HEK293 (cell line): ENCODE data around the gene TP73.

Experiments
- CTCF ChIA-PET: fragments of 350-600 bp; formaldehyde crosslinking; extraction: SDS; loops from one replicate; lab custom pipeline; 2021; ENCODE audit warnings: antibody characterized with exemption; lab: Yijun Ruan, JAX
- POLR2A ChIA-PET: fragments of 300-600 bp; formaldehyde crosslinking; extraction: SDS; loops from one replicate; lab custom pipeline; 2020; ENCODE audit warnings: antibody characterized with exemption, inconsistent platforms; lab: Yijun Ruan, JAX
- H3K27ac ChIP-seq: fragments of 200-500 bp; sonication (Bioruptor generic); 2 replicates; pipeline ENCODE4 v1.5.1; 2014; ENCODE audit warnings: low read depth, low read length, control low read depth, inconsistent platforms; ENCODE audit errors: extremely low read depth
- H3K36me3 ChIP-seq, 2 experiments: fragments of 200-500 bp in 1 of 2; sonication (Bioruptor generic) in 1 of 2; 1 replicate in 1 of 2; 2 replicates in 1 of 2; pipeline ENCODE4 v1.5.1; 2014 to 2017; ENCODE audit warnings: inconsistent platforms in 2 of 2, low read length in 2 of 2; ENCODE audit not compliant: control insufficient read depth in 2 of 2, insufficient read depth in 1 of 2
- H3K4me1 ChIP-seq: fragments of 200-500 bp; sonication (Bioruptor generic); 2 replicates; pipeline ENCODE4 v1.5.1; 2014; ENCODE audit warnings: mild to moderate bottlenecking, low read length, inconsistent platforms; ENCODE audit not compliant: control insufficient read depth, insufficient read depth
- H3K4me3 ChIP-seq: 2 replicates; pipeline ENCODE4 v1.5.1; 2011; ENCODE audit warnings: low read depth, mild to moderate bottlenecking, control low read depth, low read length, moderate library complexity
- H3K9me3 ChIP-seq: fragments of 200-500 bp; sonication (Bioruptor generic); 2 replicates; pipeline ENCODE4 v1.5.1; 2014; ENCODE audit warnings: low read depth, low read length, inconsistent platforms; ENCODE audit not compliant: control insufficient read depth, insufficient read depth
- GLI4 ChIP-seq: fragments of 450-650 bp; formaldehyde crosslinking; IDR thresholded peaks from 2 replicates; pipeline ENCODE4 v1.5.1; 2016; ENCODE audit warnings: missing biosample characterization, missing genetic modification characterization
- OVOL3 ChIP-seq: fragments of 450-650 bp; formaldehyde crosslinking; IDR thresholded peaks from 2 replicates; pipeline ENCODE4 v1.5.1; 2016; ENCODE audit warnings: missing biosample characterization, missing genetic modification characterization
- REST ChIP-seq: fragments of 450-650 bp; formaldehyde crosslinking; IDR thresholded peaks from 2 replicates; pipeline ENCODE4 v1.5.1; 2016; ENCODE audit warnings: missing biosample characterization, missing genetic modification characterization
- SCRT1 ChIP-seq: fragments of 450-650 bp; formaldehyde crosslinking; IDR thresholded peaks from 2 replicates; pipeline ENCODE4 v1.5.1; 2016; ENCODE audit warnings: missing biosample characterization, missing genetic modification characterization, borderline replicate concordance
- SCRT2 ChIP-seq: fragments of 450-650 bp; formaldehyde crosslinking; IDR thresholded peaks from 2 replicates; pipeline ENCODE4 v1.5.1; 2016; ENCODE audit warnings: missing biosample characterization, missing genetic modification characterization
- YY1 ChIP-seq: fragments of 450-650 bp; formaldehyde crosslinking; IDR thresholded peaks from 2 replicates; pipeline ENCODE4 v1.5.1; 2018; ENCODE audit warnings: missing biosample characterization, missing genetic modification characterization
- ZNF140 ChIP-seq: fragments of 450-650 bp; formaldehyde crosslinking; IDR thresholded peaks from 2 replicates; pipeline ENCODE4 v1.5.1; 2016; ENCODE audit warnings: missing biosample characterization, missing genetic modification characterization
- ZNF433 ChIP-seq: fragments of 450-650 bp; formaldehyde crosslinking; IDR thresholded peaks from 2 replicates; pipeline ENCODE4 v1.5.1; 2016; ENCODE audit warnings: missing biosample characterization, missing genetic modification characterization, low read depth
- ZNF549 ChIP-seq: fragments of 450-650 bp; IDR thresholded peaks from 2 replicates; pipeline ENCODE4 v1.5.1; 2018; ENCODE audit warnings: missing biosample characterization, missing genetic modification characterization, mild to moderate bottlenecking, inconsistent platforms, moderate library complexity
- ZNF558 ChIP-seq: fragments of 450-650 bp; formaldehyde crosslinking; IDR thresholded peaks from 2 replicates; pipeline ENCODE4 v1.5.1; 2016; ENCODE audit warnings: missing biosample characterization, missing genetic modification characterization
- ZNF571 ChIP-seq: fragments of 450-650 bp; formaldehyde crosslinking; IDR thresholded peaks from 2 replicates; pipeline ENCODE4 v1.5.0; 2017; ENCODE audit warnings: missing biosample characterization, missing genetic modification characterization
- ZNF645 ChIP-seq: fragments of 450-650 bp; formaldehyde crosslinking; IDR thresholded peaks from 2 replicates; pipeline ENCODE4; 2016; ENCODE audit warnings: missing biosample characterization, missing genetic modification characterization
- ZNF768 ChIP-seq: fragments of 450-650 bp; formaldehyde crosslinking; IDR thresholded peaks from 2 replicates; pipeline ENCODE4 v1.5.1; 2018; ENCODE audit warnings: missing biosample characterization, mild to moderate bottlenecking, missing genetic modification characterization
- TF ChIP-seq, protein P1 (sequence below): fragments of 450-650 bp; formaldehyde crosslinking; IDR thresholded peaks from 2 replicates; pipeline ENCODE4 v1.5.1; 2017; ENCODE audit warnings: missing biosample characterization, mild to moderate bottlenecking, missing genetic modification characterization, moderate library complexity
- TF ChIP-seq, protein P2 (sequence below): fragments of 450-650 bp; formaldehyde crosslinking; IDR thresholded peaks from 2 replicates; pipeline ENCODE4 v1.5.1; 2016; ENCODE audit warnings: missing biosample characterization, missing genetic modification characterization
- TF ChIP-seq, protein P3 (sequence below): fragments of 450-650 bp; formaldehyde crosslinking; IDR thresholded peaks from 2 replicates; pipeline ENCODE4 v1.5.1; 2016; ENCODE audit warnings: missing biosample characterization, missing genetic modification characterization
- TF ChIP-seq, protein P4 (sequence below): fragments of 450-650 bp; formaldehyde crosslinking; optimal IDR thresholded peaks from 2 replicates; pipeline ENCODE3; 2016; ENCODE audit warnings: missing biosample characterization, mild to moderate bottlenecking, missing genetic modification characterization
- TF ChIP-seq, protein P5 (sequence below): fragments of 450-650 bp; formaldehyde crosslinking; IDR thresholded peaks from 2 replicates; pipeline ENCODE4 v1.5.1; 2016; ENCODE audit warnings: missing biosample characterization, missing genetic modification characterization

TP73 gene

DNA sequence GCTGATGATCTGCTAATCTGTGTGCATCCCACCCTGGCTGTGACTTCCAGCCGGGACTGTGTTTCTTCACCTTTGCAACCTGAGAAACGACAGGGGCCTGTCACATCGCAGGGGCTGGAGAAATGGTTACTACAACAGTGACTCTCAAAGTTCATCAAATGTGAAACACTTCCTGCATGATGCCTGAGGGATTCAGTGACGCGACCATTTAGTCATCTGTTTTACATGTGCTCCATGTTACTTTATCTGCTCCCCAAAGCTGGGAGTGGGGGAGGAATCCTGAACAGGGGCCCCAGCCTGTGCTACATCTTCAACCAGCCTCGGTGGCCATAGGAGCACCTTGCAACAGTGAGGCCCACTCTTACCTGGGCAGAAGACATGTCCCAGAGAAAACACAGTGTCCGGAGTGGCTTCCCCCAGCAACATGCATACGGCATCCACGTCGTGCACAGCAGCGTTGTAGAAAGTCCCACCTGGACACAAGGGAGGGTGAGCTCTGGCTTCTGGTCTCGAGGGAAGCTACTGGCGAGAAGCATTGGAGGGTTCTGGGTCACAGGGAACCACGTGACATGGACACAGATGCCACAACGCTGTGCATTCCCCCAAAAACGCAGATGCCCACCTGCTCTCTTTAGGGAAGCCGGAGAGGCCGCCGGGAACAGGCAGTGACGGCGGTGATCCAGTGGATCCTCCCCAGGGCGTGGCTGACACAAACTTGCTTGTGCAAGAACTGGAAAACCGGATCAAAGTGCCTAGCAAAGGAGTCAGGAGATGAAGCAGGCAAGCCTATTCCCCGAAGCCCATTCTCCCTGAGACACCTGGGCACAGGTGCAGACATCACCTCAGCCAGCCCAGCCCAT, 90.4 kb downstream of the TP73 start:
- TF ChIP-seq ZNF768 (tag by site-specific recombination) (no peak), ZNF140 (no peak), ZNF549 (tag by site-specific recombination) (no peak), REST (no peak), YY1 (no peak), GLI4 (tag by site-specific recombination) (no peak), SCRT2 (tag by site-specific recombination) (no peak), ZNF645 (tag by site-specific recombination) (no peak), ZNF571 (no peak), ZNF558 (tag by site-specific recombination) (no peak), OVOL3 (tag by site-specific recombination) (no peak)
- TF ChIP-seq, protein P1, sequence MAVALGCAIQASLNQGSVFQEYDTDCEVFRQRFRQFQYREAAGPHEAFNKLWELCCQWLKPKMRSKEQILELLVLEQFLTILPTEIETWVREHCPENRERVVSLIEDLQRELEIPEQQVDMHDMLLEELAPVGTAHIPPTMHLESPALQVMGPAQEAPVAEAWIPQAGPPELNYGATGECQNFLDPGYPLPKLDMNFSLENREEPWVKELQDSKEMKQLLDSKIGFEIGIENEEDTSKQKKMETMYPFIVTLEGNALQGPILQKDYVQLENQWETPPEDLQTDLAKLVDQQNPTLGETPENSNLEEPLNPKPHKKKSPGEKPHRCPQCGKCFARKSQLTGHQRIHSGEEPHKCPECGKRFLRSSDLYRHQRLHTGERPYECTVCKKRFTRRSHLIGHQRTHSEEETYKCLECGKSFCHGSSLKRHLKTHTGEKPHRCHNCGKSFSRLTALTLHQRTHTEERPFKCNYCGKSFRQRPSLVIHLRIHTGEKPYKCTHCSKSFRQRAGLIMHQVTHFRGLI (tag by site-specific recombination): no peak
- TF ChIP-seq, protein P2, sequence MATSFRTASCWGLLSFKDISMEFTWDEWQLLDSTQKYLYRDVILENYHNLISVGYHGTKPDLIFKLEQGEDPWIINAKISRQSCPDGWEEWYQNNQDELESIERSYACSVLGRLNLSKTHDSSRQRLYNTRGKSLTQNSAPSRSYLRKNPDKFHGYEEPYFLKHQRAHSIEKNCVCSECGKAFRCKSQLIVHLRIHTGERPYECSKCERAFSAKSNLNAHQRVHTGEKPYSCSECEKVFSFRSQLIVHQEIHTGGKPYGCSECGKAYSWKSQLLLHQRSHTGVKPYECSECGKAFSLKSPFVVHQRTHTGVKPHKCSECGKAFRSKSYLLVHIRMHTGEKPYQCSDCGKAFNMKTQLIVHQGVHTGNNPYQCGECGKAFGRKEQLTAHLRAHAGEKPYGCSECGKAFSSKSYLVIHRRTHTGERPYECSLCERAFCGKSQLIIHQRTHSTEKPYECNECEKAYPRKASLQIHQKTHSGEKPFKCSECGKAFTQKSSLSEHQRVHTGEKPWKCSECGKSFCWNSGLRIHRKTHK (tag by site-specific recombination): no peak
- TF ChIP-seq, protein P3, sequence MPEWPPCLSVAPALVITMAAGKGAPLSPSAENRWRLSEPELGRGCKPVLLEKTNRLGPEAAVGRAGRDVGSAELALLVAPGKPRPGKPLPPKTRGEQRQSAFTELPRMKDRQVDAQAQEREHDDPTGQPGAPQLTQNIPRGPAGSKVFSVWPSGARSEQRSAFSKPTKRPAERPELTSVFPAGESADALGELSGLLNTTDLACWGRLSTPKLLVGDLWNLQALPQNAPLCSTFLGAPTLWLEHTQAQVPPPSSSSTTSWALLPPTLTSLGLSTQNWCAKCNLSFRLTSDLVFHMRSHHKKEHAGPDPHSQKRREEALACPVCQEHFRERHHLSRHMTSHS (tag by site-specific recombination): no peak
- TF ChIP-seq, all 188 proteins: peak for 0
- H3K4me3 ChIP-seq: no peak overlapping the region
- CTCF ChIA-PET: interaction anchor here (0.7 kb wide), 2 partner anchors 49 to 85 kb away, joined by 3 read pairs; no protein-coding TSS in a partner anchor
- H3K36me3 ChIP-seq: peaks cover 12 to 82% of the 10 kb centered on the region in 2 experiments; a peak in 2 of 3 replicates
- H3K9me3 ChIP-seq: no peaks in the 10 kb centered on the region
- POLR2A ChIA-PET: no interaction called here
- no peak overlapping the region for H3K27ac ChIP-seq
- no peaks in the 10 kb centered on the region for H3K4me1 ChIP-seq

DNA sequence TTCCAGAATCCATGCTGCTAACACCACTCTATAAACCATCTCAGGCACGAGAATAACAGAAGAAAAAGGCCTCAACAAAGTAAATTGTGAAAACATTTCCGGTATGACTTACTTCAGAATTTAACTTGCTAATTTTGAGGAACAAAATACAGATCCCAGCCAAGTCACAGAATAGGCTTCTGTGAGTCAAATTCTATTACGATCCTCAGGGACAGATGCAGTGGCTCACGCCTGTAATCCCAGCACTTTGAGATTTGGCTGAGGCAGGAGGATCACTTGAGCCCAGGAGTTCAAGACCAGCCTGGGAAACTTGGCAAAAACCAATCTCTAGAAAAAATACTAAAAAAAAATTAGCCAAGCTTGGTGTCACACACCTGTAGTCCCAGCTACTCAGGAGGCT, 91.1 kb downstream of the TP73 start:
- H3K4me1 ChIP-seq: no peaks in the 10 kb centered on the region
- ChIA-PET POLR2A (no interaction called here), CTCF (interaction anchor here (0.7 kb wide), 1 partner anchor 84 kb away, joined by 3 read pairs; no protein-coding TSS in a partner anchor)
- H3K4me3 ChIP-seq: no peak overlapping the region
- no peak overlapping the region for H3K27ac ChIP-seq
- H3K36me3 ChIP-seq: peaks cover 12 to 74% of the 10 kb centered on the region in 2 experiments; a peak in 2 of 3 replicates
- TF ChIP-seq, protein P4, sequence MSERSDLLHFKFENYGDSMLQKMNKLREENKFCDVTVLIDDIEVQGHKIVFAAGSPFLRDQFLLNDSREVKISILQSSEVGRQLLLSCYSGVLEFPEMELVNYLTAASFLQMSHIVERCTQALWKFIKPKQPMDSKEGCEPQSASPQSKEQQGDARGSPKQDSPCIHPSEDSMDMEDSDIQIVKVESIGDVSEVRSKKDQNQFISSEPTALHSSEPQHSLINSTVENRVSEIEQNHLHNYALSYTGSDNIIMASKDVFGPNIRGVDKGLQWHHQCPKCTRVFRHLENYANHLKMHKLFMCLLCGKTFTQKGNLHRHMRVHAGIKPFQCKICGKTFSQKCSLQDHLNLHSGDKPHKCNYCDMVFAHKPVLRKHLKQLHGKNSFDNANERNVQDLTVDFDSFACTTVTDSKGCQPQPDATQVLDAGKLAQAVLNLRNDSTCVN (tag by site-specific recombination): no peak
- TF ChIP-seq, protein P5, sequence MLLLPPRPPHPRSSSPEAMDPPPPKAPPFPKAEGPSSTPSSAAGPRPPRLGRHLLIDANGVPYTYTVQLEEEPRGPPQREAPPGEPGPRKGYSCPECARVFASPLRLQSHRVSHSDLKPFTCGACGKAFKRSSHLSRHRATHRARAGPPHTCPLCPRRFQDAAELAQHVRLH (tag by site-specific recombination): no peak
- TF ChIP-seq SCRT1 (tag by site-specific recombination): no peak
- TF ChIP-seq ZNF433: no peak
- no peaks in the 10 kb centered on the region for H3K9me3 ChIP-seq
